Mammary epithelial cell (primary cell): ENCODE data around the gene MCFD2.

Experiments used
- EZH2 ChIP-seq: IDR thresholded peaks from 2 replicates; pipeline ENCODE4 v1.6.1; 2012; ENCODE audit warnings: low read length, inconsistent platforms, borderline replicate concordance
- TF ChIP-seq, protein P1 (sequence below), 2 donors: IDR thresholded peaks in 1 of 2; conservative IDR thresholded peaks in 1 of 2; 2 replicates each; pipeline ENCODE4 v1.5.1; 2011 to 2012; ENCODE audit warnings: inconsistent platforms in 2 of 2, low read length in 2 of 2, mild to moderate bottlenecking in 2 of 2, control low read depth in 1 of 2, low read depth in 1 of 2; ENCODE audit not compliant: insufficient read depth in 1 of 2; ENCODE audit errors: extremely low read depth in 1 of 2

DNA sequence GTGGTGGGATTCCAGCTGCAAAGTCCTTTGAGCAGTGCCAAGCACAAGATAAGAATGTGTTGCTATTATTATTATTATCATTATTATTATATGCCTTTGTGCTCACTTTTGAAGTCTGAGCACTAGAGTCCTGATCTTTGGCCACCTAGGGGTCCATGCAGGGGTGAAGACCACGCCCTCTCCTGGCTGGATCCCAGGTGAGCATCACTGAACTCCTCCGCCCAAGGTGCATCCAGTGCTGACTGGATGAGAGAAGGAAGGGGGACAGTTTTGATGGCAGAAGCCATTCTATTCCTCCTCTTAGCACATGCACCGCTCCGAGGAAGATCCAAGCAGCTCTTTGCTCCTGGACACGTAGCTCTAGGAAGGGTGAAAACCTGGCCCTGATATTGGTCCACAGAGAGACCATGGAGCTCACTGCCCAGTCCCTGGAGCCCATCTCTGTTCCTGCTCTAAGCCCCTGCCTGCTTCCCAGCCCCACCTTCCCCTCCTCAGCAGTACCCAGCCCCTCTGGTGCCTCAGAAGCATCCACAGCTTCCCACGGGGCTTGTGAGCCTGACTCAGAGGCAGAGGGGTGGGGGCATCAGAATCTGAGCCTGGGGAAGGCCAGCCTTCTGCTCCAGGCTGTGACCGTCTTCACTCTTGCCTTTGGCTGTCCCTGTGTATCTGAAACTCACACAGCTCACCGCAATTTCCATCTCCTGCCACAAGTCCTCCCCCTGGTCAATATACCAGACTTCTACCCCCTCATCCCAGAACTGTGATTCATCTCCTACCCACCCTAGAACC lies 45.4 kb downstream of the MCFD2 start:
- TF ChIP-seq, protein P1, sequence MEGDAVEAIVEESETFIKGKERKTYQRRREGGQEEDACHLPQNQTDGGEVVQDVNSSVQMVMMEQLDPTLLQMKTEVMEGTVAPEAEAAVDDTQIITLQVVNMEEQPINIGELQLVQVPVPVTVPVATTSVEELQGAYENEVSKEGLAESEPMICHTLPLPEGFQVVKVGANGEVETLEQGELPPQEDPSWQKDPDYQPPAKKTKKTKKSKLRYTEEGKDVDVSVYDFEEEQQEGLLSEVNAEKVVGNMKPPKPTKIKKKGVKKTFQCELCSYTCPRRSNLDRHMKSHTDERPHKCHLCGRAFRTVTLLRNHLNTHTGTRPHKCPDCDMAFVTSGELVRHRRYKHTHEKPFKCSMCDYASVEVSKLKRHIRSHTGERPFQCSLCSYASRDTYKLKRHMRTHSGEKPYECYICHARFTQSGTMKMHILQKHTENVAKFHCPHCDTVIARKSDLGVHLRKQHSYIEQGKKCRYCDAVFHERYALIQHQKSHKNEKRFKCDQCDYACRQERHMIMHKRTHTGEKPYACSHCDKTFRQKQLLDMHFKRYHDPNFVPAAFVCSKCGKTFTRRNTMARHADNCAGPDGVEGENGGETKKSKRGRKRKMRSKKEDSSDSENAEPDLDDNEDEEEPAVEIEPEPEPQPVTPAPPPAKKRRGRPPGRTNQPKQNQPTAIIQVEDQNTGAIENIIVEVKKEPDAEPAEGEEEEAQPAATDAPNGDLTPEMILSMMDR (conservative IDR thresholded peaks at IDR 0.05 in 1 of 2, IDR thresholded peaks at IDR 0.05 in 1 of 2; ENCODE audit: extremely low read depth in 1 of 2, insufficient read depth in 1 of 2, low read depth in 1 of 2, low read length in 2 of 2) = no peak
- TF ChIP-seq EZH2 = no peak
